NCI-H524 treated with DMSO at 0.1 percent for 48 hours (cell line): ENCODE data around the gene CASZ1.

Experiments
- DNase-seq: peaks from one replicate; lab custom pipeline; 2025; lab: John Stamatoyannopoulos, UW

Gene CASZ1

DNA sequence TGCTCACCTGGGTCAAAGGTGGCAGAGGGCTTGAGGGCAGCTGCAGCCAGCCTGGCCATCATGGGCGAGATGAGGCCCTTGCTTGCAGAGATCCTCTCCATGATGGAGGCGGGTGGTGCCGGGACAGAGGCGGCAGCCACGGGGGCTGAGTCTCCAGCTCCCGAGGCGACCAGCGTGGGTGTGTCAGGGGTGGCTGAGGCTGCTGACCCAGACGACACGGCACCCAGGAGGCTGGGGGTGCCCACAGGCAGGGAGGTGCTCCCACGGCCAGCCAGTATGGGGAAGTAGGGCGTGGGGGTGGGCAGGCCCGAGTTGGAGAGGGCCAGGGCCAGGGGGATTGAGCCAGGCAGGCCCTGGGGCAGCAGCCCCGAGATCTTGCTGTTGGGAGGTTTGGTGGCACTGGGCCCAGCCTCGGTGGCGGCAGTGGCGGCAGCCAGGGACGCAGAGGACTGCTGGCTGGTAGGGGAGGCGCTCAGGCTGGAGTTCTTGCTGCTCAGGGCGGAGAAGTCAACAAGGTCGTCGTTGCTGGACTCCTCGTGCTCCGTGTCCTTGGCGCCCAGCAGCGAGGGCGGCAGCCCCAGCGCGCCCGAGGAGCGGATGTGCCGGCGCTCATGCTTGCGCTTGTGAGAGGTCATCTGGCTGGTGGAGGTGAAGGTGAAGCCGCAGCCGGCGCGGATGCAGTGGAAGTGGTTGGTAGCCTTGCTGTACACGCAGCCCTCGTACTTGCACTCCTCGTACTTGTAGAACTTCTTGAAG lies 142.9 kb downstream of the CASZ1 start:
- no peak for DNase-seq

- DNase-seq, result no peak
These were observed 143.8 kb downstream of the CASZ1 start for GRCh38 chr1:10652626-10653025.

GRCh38 chr1:10651793-10652192 lies 144.7 kb downstream of the CASZ1 start:
- no peak for DNase-seq

DNA sequence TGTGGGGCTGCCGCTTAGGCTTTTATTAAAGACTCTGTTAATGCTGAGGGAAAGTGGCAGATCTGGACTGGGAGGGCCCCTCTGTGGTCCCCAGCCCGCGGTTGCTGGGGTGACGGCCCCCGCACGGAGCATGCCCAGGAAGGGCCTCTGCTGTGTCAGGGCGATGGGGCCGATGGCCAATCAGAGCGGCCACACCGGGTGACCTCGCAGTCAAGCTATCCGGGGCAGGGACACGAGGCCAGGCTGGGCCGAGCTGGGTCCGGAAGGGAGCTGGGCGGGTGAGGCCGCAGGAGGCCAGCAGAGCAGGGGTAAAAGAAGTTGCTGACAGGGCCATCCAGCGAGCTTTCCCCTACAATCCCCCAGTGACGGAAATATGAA lies 145.1 kb downstream of the CASZ1 start:
- no peak for DNase-seq

DNA sequence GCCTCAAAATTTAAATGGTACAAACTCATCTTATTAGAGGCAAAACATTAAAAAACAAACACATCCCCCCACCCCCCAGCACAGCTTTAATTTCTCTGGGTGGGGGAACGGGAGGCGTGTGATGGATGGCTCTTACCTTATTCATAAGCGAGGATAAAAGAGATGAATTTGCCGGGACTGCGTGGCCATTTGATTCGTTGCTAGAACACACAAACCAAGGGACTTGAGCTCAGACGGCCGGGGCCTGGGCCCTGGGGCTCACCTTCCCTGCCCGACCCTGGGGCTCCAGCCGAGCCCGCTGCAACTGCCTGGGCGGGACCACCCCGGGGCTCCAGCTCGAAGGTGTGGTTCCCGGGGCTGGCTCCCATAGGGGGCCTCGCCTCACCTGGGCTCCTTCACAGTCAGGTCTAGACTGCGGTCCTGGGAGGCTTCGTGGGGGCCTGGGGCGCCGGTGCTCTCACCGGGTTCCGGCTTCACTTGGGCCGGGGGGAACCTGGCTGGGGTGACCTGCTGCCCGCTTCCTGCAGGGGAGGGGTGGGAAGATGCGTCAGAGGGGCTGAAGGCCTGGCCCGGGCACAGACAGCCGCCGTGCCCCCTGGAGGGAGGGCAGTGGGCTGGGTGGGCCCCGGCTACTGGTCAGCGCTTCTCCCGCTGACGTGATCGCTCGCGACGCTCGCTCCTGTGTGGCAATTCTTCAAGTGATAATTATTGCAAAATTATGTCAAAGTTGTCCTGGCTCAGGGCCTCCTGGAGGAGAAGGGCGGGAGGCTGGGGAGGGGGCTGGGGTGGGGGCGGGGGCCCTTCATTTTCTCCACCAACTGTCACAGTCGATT lies 145.7 kb downstream of the CASZ1 start:
- no peak for DNase-seq

DNA sequence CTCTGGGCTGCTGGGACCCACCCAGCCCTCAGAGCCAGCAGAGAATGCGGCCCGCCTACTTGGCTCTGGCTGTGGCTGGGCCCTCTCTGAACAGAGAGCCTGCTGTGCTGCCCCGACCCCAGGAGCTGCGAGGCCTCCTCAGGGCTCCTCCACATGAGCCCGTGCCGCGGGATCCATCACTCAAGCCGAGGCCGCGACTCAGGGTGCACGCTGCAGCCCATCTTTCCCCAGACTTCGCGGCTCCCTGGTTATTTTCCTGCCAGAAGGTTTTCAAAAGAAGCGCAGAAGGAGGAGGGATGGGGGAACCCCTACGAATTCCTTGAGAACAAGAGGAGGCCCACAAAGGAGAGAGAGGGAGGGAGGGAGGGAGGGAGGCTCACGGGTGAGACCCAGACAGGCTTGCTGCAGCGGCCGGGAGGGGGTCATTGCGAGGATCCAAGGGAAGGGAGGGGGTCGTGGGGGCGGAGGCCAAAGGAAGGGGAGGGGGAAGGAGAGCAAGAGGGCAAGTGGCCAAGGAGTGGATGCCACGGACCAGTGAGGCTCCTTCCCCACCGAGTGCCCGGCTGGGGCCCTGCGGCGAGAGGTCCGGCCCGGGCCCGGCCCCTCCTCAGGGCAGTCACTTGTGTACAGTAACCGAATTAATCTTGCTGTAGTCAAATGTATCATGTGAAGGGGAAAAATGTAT lies 146.8 kb downstream of the CASZ1 start:
- no peak for DNase-seq

DNA sequence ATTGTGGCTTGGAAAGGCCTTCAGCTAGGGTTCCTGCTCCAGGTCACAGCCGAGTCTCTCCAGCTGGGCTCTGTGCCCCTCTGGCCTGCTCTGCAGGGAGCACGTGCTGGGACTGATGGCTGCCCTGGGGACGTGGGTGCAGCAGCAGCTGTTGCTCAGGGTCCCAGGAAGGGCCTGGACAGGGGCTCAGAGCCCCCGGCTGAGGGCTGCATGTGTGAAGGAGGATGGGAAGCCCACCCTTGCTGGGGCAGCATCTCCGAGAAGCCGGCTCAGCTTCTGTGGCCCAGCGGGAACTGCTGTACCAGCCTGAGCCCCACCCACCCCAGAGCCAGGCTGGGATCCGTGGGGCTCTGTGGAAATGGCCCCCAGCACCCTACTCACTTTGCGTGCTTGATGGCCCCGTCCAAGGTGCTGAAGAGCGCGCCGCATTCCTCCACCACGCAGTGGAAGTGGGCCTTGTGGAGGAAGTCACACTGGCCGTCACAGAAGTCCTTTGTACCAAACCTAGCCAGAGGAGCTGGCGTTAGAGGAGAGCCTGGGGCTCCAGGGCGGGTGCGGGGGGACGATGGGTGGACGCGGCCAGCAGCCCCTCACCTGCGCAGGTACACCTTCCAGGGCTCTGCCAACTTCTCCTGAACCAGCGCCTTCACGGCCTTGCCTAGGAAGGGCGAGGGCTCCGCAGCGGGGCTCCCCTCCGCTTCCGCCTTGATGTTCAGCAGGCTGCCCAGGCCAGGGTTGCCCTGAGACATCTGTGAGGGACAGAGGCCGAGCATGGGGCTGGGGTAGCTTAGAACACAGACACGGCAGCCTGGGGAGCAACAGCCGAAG lies 147.5 kb downstream of the CASZ1 start:
- DNase-seq, result no peak

GRCh38 chr1:10647414-10648170 lies 148.9 kb downstream of the CASZ1 start:
- DNase-seq, result no peak

- DNase-seq, result no peak
These were observed 150.0 kb downstream of the CASZ1 start for GRCh38 chr1:10646347-10646861.

GRCh38 chr1:10644307-10645128 lies 151.9 kb downstream of the CASZ1 start:
- no peak for DNase-seq

DNA sequence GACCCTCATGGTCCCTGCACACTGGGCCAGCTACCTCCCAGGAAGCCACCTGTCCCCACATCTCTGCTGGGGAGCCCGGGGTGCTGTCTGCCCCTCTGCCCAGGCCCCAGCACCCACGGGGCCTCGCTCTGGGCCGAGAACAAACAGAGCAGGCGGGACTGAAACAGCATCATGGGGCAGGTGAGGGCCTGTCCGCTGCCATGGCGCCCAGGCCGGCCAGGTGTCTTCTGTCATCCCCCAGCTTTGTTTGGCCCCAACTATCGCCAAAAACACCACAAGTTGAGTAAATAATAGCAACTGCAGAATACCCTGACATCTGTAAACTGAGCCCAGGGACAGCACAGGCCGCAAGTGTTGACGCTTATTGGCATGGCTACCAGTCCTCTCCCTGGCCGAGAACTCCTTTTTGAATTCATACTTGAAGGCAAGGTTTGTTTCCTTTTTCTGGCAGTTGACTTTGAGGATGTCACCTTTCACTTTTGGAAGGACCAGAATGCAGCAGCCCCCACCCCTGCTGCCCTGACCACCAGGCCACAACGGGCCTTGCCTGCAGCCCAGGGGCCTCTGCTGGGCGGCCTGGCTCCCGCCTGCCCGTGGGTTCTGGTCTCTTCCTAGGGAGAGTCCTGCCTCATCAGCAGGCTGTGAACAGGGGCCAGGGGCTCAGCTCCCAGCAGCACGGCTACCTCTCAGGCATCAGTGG lies 152.7 kb downstream of the CASZ1 start:
- DNase-seq, result no peak

DNA sequence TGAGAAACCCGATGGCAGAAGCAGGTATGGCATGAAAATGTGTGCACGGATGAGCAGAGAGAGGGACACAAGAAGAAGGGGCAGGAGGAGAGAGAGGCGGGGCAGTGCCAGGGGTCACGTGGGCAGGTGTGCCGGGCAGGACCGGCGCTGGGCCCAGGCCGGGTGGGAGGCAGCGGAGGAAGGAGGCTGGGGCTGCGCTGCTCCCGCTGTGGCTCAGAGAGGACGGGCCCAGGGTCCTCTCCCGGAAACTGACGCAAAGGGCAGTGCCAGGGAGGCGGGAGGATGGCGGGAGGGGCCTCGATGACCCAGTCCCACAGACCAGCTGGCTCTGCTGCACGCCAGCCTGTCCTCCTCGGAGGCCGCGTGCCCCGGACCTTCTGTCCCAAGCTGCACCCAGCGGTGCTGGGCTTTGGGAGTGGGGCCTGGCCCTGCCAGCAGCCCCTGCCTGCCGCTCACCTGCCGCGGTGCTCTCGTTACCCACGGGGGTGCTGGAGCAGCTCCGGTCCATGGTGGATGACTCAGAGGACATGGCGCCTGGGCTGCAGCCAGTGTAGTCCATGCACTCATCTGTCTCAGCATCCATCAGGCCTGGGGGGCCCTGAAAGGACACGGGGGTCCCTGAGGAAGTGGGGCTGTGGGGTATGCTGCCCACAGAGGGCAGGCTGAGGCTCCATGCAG lies 153.9 kb downstream of the CASZ1 start:
- no peak for DNase-seq

DNA sequence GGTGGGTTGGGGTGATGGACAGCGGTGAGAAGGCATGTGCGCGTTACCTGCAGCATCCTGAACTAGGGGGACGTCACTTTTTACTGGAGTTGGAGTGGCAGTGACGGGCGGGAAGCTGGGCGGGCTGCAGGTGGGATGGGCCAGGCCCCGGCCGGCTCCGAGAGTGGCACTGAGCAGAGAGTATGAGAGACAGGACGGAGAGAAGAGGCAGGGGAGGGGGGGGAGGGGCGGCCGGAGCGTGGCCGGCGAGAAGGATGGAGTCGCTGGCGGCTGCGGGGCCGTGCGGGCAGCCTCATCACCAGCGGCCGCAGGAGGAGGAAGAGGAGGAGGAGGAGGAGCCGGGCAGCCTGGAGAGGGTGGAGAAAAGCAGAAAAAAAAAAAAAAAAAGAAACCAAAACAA lies 154.5 kb downstream of the CASZ1 start:
- no peak for DNase-seq

GRCh38 chr1:10640843-10641553 lies 155.4 kb downstream of the CASZ1 start:
- DNase-seq, result no peak

DNA sequence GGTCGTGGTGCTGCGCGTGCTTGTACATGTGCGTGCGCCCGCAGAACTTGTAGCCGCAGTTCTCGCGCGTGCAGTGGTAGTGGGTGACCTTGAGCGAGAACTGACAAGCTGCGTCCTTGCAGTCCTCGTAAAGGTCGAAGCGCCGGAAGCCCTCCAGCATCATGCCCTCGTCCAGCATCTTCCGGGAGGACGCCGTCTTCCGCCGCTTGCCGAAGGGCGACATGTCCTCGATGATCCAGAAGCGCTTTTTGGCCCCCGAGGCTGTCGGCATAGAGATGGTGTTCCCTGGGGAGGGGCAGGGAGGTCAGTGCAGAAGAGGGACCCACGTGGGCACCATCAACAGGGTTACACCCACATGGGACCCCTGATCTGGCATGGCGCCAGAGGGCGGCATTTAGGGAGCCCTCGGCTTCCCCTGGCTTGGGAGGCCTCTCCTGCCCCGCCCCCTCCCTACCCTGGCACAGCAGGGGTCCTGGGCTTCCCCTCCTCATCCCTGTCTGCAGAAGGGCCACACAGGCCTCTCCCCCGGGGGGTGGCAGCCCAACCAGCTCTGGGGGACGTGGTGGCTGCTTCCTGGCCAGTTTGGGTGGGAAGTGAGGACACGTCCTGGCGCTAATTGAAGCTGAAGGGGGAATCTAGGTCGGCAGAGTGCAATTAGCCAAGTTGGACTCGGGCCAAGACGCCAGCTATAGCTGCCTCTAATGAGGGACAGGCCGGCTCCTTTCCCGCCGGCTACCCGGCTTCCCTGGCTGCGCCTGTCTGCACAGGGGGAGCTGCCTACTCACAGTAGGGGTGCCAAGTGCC lies 156.5 kb downstream of the CASZ1 start:
- no peak for DNase-seq

DNA sequence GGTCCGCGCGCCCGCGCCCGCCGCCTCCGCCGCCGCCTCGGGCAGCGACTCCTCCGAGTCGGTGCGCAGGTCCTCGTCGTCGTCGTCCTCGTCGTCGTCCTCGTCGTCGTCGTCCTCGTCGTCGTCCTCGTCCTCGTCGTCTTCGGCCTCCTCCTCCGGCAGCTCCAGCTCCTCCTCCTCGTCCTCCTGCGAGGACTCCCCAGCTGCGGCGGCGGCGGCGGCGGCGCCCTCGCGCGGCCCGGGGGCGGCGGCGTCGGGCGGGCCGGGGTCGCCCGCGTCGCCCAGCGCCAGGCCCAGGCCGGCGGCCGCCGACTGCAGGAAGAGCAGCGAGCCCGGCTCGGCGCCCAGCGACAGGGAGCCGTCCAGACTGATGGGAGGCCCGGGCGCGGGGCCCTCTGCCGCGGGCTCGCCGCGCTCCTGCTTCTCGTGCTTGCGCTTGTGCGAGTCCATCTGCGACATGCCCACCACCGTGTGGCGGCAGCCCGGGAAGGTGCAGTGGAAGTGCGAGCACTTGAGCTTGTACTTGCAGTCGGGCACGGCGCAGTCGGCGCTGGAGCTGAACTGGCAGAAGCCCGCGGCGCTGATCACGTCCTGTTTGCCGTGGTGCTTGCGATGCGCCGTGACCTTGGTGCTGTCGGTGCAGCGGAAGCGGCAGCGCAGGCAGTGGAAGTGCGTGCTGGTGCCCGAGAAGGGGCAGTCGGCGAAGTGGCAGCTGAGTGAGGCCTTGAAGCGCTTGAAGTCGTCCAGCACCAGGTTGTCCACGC lies 157.3 kb downstream of the CASZ1 start:
- DNase-seq, result no peak

- no peak for DNase-seq
These were observed 157.9 kb downstream of the CASZ1 start for GRCh38 chr1:10638559-10639005.
